Measurements from ENCODE around the gene ALG14. TPM values are rescaled to one million over a fixed set of nuclear protein-coding genes. Genes with fewer than 3 reads are reported as not detected.

The ALG14 gene
- total and polyA plus RNA-seq, 2 donors (not counting 3 experiments of a cell fraction or from before 2014, with no cell fraction given): 2.6 to 8.6 TPM

DNA sequence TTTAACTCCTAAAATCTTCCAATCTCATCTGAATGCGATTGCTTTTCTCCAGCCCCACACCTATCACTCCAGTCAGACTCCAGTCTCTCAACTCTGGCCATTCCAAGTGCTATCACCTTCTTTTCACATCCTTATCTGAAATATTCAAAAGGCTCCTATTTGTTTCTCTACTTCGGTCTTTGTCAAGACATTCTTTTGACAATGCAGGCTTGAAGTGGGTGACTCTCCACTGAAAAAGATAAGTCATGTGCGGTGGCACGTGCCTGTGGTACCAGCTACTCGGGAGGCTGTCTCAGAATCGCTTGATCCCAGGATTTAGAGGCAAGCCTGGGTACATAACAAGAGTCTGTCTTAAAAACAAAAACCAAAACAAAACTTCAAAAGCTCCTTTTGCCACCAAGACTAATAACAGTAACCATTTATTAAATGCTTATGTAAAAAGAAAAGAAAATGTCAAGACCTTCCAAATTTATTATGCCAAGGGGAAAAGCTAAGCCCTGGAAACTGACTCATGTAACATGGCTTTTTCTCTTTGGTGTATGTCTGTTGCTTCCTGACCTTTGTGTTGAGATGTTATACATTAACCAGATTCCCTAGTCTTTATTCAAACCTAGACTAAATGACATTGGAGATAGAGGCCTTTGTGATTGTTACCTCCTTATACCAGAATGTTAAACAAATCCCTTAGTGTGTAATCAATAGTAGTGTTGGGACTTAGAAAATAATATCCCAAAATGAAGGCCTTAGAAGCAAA is 3.6 kb downstream of the ALG14 start:
- Histone ChIP-seq H3K27me3 (ENCODE audit: control insufficient read depth in 2 of 2, insufficient read depth in 2 of 2, low read length in 2 of 2) (peaks cover 1 to 3% of the 10 kb centered on the region in 2 experiments), H3K27ac (ENCODE audit: insufficient read depth, low read depth, low read length) (no peak overlapping the region), H3K4me2 (ENCODE audit: insufficient read depth, low read length) (no peak overlapping the region), H3K9ac (replicated peaks; ENCODE audit: extremely low read depth, insufficient read depth, low read length) (no peak overlapping the region), H3K9me1 (replicated peaks; ENCODE audit: control insufficient read depth, extremely low read depth, insufficient read depth, low read length) (no peaks in the 10 kb centered on the region), H3K4me3 (replicated peaks in 1 of 3; ENCODE audit: insufficient read depth in 1 of 3, low read depth in 1 of 3, low read length in 3 of 3) (no peak overlapping the region), H3K9me3 (replicated peaks; ENCODE audit: control insufficient read depth, insufficient read depth, low read length) (no peaks in the 10 kb centered on the region), H3K79me2 (ENCODE audit: control insufficient read depth, insufficient read depth, low read length) (no peaks in the 10 kb centered on the region), H2AFZ (ENCODE audit: low read depth, low read length) (no peak overlapping the region), H3K4me1 (ENCODE audit: control insufficient read depth, extremely low read depth, insufficient read depth, low read length) (peaks cover 7% of the 10 kb centered on the region), H3K36me3 (ENCODE audit: control insufficient read depth in 2 of 2, extremely low read depth in 1 of 2, insufficient read depth in 2 of 2, low read length in 2 of 2) (no peaks in the 10 kb centered on the region), H4K20me1 (replicated peaks; ENCODE audit: control insufficient read depth, extremely low read depth, insufficient read depth, low read length) (no peaks in the 10 kb centered on the region)
- TF ChIP-seq, protein P1, sequence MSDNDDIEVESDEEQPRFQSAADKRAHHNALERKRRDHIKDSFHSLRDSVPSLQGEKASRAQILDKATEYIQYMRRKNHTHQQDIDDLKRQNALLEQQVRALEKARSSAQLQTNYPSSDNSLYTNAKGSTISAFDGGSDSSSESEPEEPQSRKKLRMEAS (IDR thresholded peaks at IDR 0.05; ENCODE audit: insufficient read depth, insufficient read length): no peak
- TF ChIP-seq MYC (IDR thresholded peaks at IDR 0.05; ENCODE audit: low read depth, low read length): no peak
- no peak for TF ChIP-seq FOS (IDR thresholded peaks at IDR 0.05; ENCODE audit: borderline replicate concordance, insufficient read depth, low read length)
- no peak for TF ChIP-seq GATA2 (IDR thresholded peaks at IDR 0.05; ENCODE audit: insufficient read depth, insufficient read length, low read depth, low read length)
- TF ChIP-seq, protein P2, sequence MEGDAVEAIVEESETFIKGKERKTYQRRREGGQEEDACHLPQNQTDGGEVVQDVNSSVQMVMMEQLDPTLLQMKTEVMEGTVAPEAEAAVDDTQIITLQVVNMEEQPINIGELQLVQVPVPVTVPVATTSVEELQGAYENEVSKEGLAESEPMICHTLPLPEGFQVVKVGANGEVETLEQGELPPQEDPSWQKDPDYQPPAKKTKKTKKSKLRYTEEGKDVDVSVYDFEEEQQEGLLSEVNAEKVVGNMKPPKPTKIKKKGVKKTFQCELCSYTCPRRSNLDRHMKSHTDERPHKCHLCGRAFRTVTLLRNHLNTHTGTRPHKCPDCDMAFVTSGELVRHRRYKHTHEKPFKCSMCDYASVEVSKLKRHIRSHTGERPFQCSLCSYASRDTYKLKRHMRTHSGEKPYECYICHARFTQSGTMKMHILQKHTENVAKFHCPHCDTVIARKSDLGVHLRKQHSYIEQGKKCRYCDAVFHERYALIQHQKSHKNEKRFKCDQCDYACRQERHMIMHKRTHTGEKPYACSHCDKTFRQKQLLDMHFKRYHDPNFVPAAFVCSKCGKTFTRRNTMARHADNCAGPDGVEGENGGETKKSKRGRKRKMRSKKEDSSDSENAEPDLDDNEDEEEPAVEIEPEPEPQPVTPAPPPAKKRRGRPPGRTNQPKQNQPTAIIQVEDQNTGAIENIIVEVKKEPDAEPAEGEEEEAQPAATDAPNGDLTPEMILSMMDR (IDR thresholded peaks at IDR 0.05; ENCODE audit: extremely low read depth in 1 of 2, insufficient read depth in 1 of 2, low read depth in 1 of 2, low read length in 2 of 2): no peak
- TF ChIP-seq JUN (IDR thresholded peaks at IDR 0.05; ENCODE audit: borderline replicate concordance, insufficient read depth, insufficient read length, low read depth): no peak
- TF ChIP-seq POLR2A (IDR thresholded peaks at IDR 0.05; ENCODE audit: low read depth, low read length): no peak
- no peak for TF ChIP-seq EZH2 (IDR thresholded peaks at IDR 0.05; ENCODE audit: borderline replicate concordance, low read depth, low read length, severe bottlenecking)
- TF ChIP-seq POLR2AphosphoS5 (IDR thresholded peaks at IDR 0.05; ENCODE audit: insufficient read depth, low read depth, low read length): no peak
- ChIA-PET CTCF (no interaction called here), POLR2A (no interaction called here)
- DNase-seq (ENCODE audit: low read depth, low spot score): no peak
- intact Hi-C loops (cut with micrococcal nuclease) (no loop called here), dilution Hi-C loops (cut with MboI; ENCODE audit: extremely low pct_ligation_motif_present, low sequenced_read_pairs) (no loop called here)
- no TSS peak for BruUV-seq (replicated peaks)
- no peak for FAIRE-seq

Data from endothelial cell of umbilical vein (primary cell).